Measurements from ENCODE around the gene SARNP.

The SARNP gene

GRCh38 chr12:55789171-55789570 is 28.4 kb downstream of the SARNP start:
- no peak for DNase-seq (ENCODE audit: low spot score)
- no peak for TF ChIP-seq CTCF (conservative IDR thresholded peaks at IDR 0.05; ENCODE audit: low read depth)
- no peak overlapping the region for H3K27ac ChIP-seq
- ChIA-PET POLR2A (ENCODE audit: low non-redundant PET) (no interaction called here), CTCF (no interaction called here)

- CTCF ChIA-PET = no interaction called here
- POLR2A ChIA-PET (ENCODE audit: low non-redundant PET) = no interaction called here
- H3K27ac ChIP-seq = no peak overlapping the region
- DNase-seq (ENCODE audit: low spot score) = no peak
- no peak for TF ChIP-seq CTCF (conservative IDR thresholded peaks at IDR 0.05; ENCODE audit: low read depth)
Measured at GRCh38 chr12:55788546-55788945, 29.0 kb downstream of the SARNP start.

GRCh38 chr12:55780685-55781084 is 36.8 kb downstream of the SARNP start:
- ChIA-PET POLR2A (ENCODE audit: low non-redundant PET) (no interaction called here), CTCF (no interaction called here)
- DNase-seq (ENCODE audit: low spot score) = no peak
- H3K27ac ChIP-seq = no peak overlapping the region
- TF ChIP-seq CTCF (conservative IDR thresholded peaks at IDR 0.05; ENCODE audit: low read depth) = no peak

- no peak overlapping the region for H3K27ac ChIP-seq
- DNase-seq (ENCODE audit: low spot score) = no peak
- CTCF ChIA-PET = no interaction called here
- POLR2A ChIA-PET (ENCODE audit: low non-redundant PET) = no interaction called here
- no peak for TF ChIP-seq CTCF (conservative IDR thresholded peaks at IDR 0.05; ENCODE audit: low read depth)
Measured at GRCh38 chr12:55777856-55778255, 39.7 kb downstream of the SARNP start.

GRCh38 chr12:55771736-55772135 is 45.8 kb downstream of the SARNP start:
- TF ChIP-seq CTCF (conservative IDR thresholded peaks at IDR 0.05; ENCODE audit: low read depth) = no peak
- ChIA-PET POLR2A (ENCODE audit: low non-redundant PET) (no interaction called here), CTCF (no interaction called here)
- H3K27ac ChIP-seq = no peak overlapping the region
- no peak for DNase-seq (ENCODE audit: low spot score)

- no peak for DNase-seq (ENCODE audit: low spot score)
- ChIA-PET CTCF (no interaction called here), POLR2A (ENCODE audit: low non-redundant PET) (no interaction called here)
- H3K27ac ChIP-seq = no peak overlapping the region
- no peak for TF ChIP-seq CTCF (conservative IDR thresholded peaks at IDR 0.05; ENCODE audit: low read depth)
Measured at GRCh38 chr12:55767156-55767555, 50.4 kb downstream of the SARNP start.

GRCh38 chr12:55765736-55766290 is 51.7 kb downstream of the SARNP start:
- CTCF ChIA-PET = interaction anchor here (0.6 kb wide), 1 partner anchor 350 kb away, joined by 5 read pairs; no protein-coding TSS in a partner anchor

More at GRCh38 chr12:55765736-55766290, 51.7 kb downstream of the SARNP start:
- no peak overlapping the region for H3K27ac ChIP-seq
- POLR2A ChIA-PET (ENCODE audit: low non-redundant PET) = no interaction called here
- no peak for TF ChIP-seq CTCF (conservative IDR thresholded peaks at IDR 0.05; ENCODE audit: low read depth)
- DNase-seq (ENCODE audit: low spot score) = no peak

Data from RWPE1 (cell line).